Measurements from ENCODE around the gene HSFX4.
"Not testable (repeated sequence)": the region's sequence is repeated elsewhere in the genome, so short reads cannot be mapped to it uniquely, and the experiment has no call there.

HSFX4 gene

GRCh38 chrX:149938427-149938880 is 9.1 kb downstream of the HSFX4 start, which contains the start of gene EOLA2:
TSS of gene EOLA2 (minus strand) at chrX:149938491. CDS start at chrX:149933874, 4,617 bp downstream.
- DNase-seq: peak; percentile 92

- DNase-seq: peak; percentile 89
Measured at GRCh38 chrX:149938881-149939654, 9.7 kb downstream of the HSFX4 start.

GRCh38 chrX:149939655-149939904 is 10.2 kb downstream of the HSFX4 start:
- DNase-seq: peak; percentile 86

GRCh38 chrX:149939905-149940673 is 10.7 kb downstream of the HSFX4 start:
- DNase-seq: peak; percentile 90

- DNase-seq: not testable (repeated sequence)
Measured at GRCh38 chrX:149940674-149941024, 11.3 kb downstream of the HSFX4 start.

- not testable (repeated sequence) for DNase-seq
Measured at GRCh38 chrX:149945087-149945670, 15.8 kb downstream of the HSFX4 start.

GRCh38 chrX:149945820-149946219 is 16.4 kb downstream of the HSFX4 start:
- not testable (repeated sequence) for DNase-seq

- not testable (repeated sequence) for DNase-seq
Measured at GRCh38 chrX:149946932-149947331, 17.6 kb downstream of the HSFX4 start.

- DNase-seq: no peak
Measured at GRCh38 chrX:149948016-149948415, 18.6 kb downstream of the HSFX4 start.

GRCh38 chrX:149949743-149950436 is 20.5 kb downstream of the HSFX4 start:
- DNase-seq: no peak

- DNase-seq: no peak
Measured at GRCh38 chrX:149950681-149951080, 21.3 kb downstream of the HSFX4 start.

- DNase-seq: no peak
Measured at GRCh38 chrX:149961572-149961971, 32.2 kb downstream of the HSFX4 start.

GRCh38 chrX:149962010-149962409 is 32.6 kb downstream of the HSFX4 start:
- no peak for DNase-seq

GRCh38 chrX:149962859-149963757 is 33.7 kb downstream of the HSFX4 start:
- DNase-seq: no peak

- DNase-seq: no peak
Measured at GRCh38 chrX:149979126-149979644, 49.8 kb downstream of the HSFX4 start.

Data from activated CD8-positive, alpha-beta memory T cell treated with anti-CD3 and anti-CD28 coated beads for 24 hours (primary cell).